ENCODE measurements around the gene TRAF7.

The TRAF7 gene

DNA sequence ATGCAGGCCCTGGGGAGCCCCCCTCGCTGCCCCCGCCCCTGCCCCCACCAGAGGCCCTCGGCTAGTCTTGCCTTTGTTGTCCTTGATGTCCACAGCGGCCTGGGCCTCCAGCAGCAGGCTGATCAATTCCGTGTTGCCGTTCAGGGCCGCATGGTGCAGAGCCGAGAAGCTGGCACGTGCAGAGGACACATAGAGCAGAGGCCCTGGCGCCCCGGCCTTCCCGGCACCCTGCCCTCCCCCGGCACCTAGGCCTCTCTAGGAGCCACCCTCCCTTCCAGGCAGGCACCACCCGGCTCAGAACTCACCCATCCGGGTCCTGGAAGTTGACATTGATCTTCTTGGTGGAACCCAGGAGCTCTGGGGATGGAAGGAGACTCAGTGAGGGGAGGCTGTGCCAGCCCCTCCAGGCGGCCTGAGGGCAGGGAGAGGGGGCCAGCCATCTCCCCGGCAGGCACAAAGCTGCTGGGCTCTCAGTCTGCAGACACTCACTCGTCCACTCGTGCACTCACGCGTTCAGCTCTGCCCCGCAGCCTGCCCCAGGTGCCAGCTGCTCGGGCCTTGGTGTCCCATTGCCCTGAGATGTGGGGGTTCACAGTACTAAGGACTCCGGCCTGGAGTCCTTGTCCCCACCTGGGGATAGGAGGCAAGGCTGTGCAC is 34.5 kb downstream of the TRAF7 start:
- TF ChIP-seq, protein P1, sequence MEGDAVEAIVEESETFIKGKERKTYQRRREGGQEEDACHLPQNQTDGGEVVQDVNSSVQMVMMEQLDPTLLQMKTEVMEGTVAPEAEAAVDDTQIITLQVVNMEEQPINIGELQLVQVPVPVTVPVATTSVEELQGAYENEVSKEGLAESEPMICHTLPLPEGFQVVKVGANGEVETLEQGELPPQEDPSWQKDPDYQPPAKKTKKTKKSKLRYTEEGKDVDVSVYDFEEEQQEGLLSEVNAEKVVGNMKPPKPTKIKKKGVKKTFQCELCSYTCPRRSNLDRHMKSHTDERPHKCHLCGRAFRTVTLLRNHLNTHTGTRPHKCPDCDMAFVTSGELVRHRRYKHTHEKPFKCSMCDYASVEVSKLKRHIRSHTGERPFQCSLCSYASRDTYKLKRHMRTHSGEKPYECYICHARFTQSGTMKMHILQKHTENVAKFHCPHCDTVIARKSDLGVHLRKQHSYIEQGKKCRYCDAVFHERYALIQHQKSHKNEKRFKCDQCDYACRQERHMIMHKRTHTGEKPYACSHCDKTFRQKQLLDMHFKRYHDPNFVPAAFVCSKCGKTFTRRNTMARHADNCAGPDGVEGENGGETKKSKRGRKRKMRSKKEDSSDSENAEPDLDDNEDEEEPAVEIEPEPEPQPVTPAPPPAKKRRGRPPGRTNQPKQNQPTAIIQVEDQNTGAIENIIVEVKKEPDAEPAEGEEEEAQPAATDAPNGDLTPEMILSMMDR (IDR thresholded peaks at IDR 0.05; ENCODE audit: insufficient read depth, low read length, poor library complexity, severe bottlenecking) = no peak
- H3K27me3 ChIP-seq (replicated peaks; ENCODE audit: control insufficient read depth, insufficient read depth, low read length) = no peaks in the 10 kb centered on the region; the same call in 1 of the 2 replicates
- no peak for DNase-seq (ENCODE audit: extremely low read depth, insufficient read length)
- H3K36me3 ChIP-seq (ENCODE audit: control insufficient read depth, insufficient read depth, low read length) = no peaks in the 10 kb centered on the region
- no peak overlapping the region for H3K4me3 ChIP-seq (replicated peaks; ENCODE audit: low read depth, low read length)

DNA sequence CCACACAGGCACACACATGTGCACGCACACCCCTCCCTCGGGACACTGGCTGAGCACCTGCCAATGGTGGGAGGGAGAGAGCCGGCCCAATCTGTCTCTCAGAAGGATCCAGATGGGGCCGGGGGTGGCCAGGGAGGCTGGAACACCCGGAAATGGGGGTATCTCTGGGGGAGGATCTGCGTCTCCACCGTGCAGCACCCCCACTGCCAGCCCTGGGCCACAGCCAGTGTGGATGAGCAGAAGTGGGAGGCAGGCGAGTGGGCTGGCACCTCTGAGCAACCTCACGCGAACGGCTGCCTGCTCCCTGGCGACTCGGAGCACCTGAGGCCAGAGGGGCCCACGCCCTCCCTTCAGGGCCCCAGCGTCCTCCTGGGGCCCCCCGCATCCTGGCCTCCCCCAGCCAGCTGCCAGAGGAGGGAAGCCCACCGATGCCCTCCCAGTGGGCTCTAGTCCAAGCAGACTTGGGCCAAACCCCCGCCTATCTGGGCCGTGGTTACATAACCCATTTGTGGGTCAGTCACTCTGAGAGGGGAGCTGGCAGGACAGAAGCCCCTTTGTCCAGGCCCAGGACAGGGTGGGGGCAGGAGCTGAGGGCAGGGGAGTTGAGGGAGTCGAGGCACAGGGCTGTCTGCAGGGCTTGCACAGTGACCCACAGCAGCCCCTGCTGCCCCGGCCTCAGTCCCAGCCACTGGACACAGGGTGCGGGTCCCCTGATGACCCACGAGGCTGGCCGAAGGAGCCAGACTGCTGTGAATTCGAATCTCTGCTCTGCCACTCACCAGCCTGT is 35.3 kb downstream of the TRAF7 start:
- Histone ChIP-seq H3K36me3 (ENCODE audit: control insufficient read depth, insufficient read depth, low read length) (no peaks in the 10 kb centered on the region), H3K27me3 (replicated peaks; ENCODE audit: control insufficient read depth, insufficient read depth, low read length) (no peaks in the 10 kb centered on the region; the same call in 1 of the 2 replicates), H3K4me3 (replicated peaks; ENCODE audit: low read depth, low read length) (no peak overlapping the region)
- DNase-seq (ENCODE audit: extremely low read depth, insufficient read length) = no peak
- TF ChIP-seq, protein P1 (IDR thresholded peaks at IDR 0.05; ENCODE audit: insufficient read depth, low read length, poor library complexity, severe bottlenecking) = no peak

DNA sequence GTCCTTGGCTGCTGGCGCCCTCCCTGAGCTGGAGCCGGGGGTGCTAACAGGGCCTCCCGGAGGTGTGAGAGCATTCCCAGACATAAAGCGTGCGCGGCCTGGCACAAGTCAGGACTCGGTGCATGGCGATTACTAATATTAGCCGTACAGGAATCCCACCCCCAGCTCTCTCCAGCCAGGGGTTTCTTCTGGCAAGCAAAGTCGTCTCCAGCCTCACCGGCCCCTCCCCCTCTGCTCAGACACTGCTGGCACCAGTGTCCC is 35.8 kb downstream of the TRAF7 start:
- no peak overlapping the region for H3K4me3 ChIP-seq (replicated peaks; ENCODE audit: low read depth, low read length)

DNA sequence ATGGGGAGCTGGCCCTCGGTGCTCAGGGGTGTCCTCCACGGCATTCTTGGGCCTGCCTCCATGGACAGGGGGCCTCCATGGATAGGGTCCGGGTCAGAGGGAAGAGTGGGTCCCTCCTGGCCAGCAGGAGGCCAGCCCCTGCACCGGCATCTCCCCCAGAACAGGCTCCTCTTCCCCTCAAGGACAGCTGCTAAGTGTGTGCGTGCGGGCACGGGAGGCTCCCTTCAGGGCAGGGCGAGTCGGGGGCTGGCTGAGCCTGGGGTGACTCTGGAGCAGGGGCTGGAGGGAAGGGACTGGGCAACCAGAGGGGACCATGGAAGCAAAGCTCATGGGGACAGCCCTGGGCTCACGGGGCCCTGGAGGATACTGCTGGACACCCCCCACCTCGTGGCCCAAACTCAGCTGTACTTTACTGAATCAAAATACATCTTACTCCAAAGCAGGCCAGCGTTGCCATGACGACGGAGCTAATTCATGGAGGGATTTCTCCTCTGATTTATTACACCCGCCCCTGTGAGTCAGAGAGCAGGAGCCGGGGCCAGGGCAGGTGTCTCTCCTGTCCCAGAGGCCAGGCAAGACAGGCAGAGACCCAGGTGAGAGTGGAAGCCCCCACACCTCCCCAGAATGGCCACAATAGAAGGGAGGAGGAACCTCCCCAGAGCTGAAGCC is 38.7 kb downstream of the TRAF7 start:
- no peak for DNase-seq (ENCODE audit: extremely low read depth, insufficient read length)
- H3K27me3 ChIP-seq (replicated peaks; ENCODE audit: control insufficient read depth, insufficient read depth, low read length) = peaks cover 2% of the 10 kb centered on the region; the same call in 1 of the 2 replicates
- TF ChIP-seq, protein P1 (IDR thresholded peaks at IDR 0.05; ENCODE audit: insufficient read depth, low read length, poor library complexity, severe bottlenecking) = no peak
- H3K4me3 ChIP-seq (replicated peaks; ENCODE audit: low read depth, low read length) = no peak overlapping the region
- H3K36me3 ChIP-seq (ENCODE audit: control insufficient read depth, insufficient read depth, low read length) = no peaks in the 10 kb centered on the region

More for the DNA sequence above, 35.8 kb downstream of the TRAF7 start:
- no peaks in the 10 kb centered on the region; the same call in 1 of the 2 replicates for H3K27me3 ChIP-seq (replicated peaks; ENCODE audit: control insufficient read depth, insufficient read depth, low read length)
- TF ChIP-seq, protein P1 (IDR thresholded peaks at IDR 0.05; ENCODE audit: insufficient read depth, low read length, poor library complexity, severe bottlenecking) = no peak
- DNase-seq (ENCODE audit: extremely low read depth, insufficient read length) = no peak
- H3K36me3 ChIP-seq (ENCODE audit: control insufficient read depth, insufficient read depth, low read length) = no peaks in the 10 kb centered on the region

DNA sequence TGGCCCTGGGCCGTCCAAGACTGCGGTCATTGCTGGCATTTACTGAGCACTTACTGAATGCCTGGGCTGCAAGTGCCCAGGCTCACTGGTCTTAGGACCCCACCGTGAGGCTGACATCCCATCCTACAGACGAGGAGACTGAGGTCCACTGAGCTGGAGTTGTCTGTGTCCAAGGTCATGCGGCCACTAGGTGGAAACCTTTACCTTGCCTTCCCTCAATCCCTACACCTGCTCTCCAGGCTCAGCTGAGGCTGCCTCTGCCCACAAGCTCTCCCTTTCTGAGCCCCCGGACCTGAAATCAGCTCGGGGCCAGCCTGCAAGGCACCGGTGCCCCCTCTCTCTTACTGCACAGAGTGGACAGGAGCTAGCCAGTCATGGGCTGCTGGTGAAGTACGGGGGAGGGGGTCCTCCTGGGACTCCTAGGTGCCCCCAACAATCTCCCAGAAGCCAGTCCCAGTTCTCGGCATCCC is 39.3 kb downstream of the TRAF7 start:
- peaks cover 2% of the 10 kb centered on the region; the same call in 1 of the 2 replicates for H3K27me3 ChIP-seq (replicated peaks; ENCODE audit: control insufficient read depth, insufficient read depth, low read length)
- DNase-seq (ENCODE audit: extremely low read depth, insufficient read length) = no peak
- TF ChIP-seq, protein P1 (IDR thresholded peaks at IDR 0.05; ENCODE audit: insufficient read depth, low read length, poor library complexity, severe bottlenecking) = peak; percentile 66
- H3K4me3 ChIP-seq (replicated peaks; ENCODE audit: low read depth, low read length) = no peak overlapping the region
- H3K36me3 ChIP-seq (ENCODE audit: control insufficient read depth, insufficient read depth, low read length) = no peaks in the 10 kb centered on the region
